Measurements from ENCODE around the gene C1orf94.

- TF ChIP-seq CTCF (IDR thresholded peaks at IDR 0.05; ENCODE audit: insufficient read depth, low read length, poor library complexity, severe bottlenecking): no peak
- no peak for TF ChIP-seq EZH2phosphoT487 (conservative IDR thresholded peaks at IDR 0.05; ENCODE audit: low read length)
These were observed 11.2 kb upstream of the C1orf94 start for GRCh38 chr1:34165422-34165921.
